Body of pancreas (tissue), 4 donors: Measurements from ENCODE around the gene ACTN4. TPM values are rescaled to one million over a fixed set of nuclear protein-coding genes. Genes with fewer than 3 reads are reported as not detected.
"Not testable (repeated sequence)": the region's sequence is repeated elsewhere in the genome, so short reads cannot be mapped to it uniquely, and the experiment has no call there.

ENCODE experiments used
- ATAC-seq: fragments of 150-250 bp; one replicate; pipeline ENCODE4 v1.9.1; 2016
- DNase-seq, 4 donors: peaks; one replicate each; pipeline ENCODE4 v3.0.0-alpha.2; 2019
- H3K27ac ChIP-seq, 4 donors: fragments of 200-600 bp; sonication (generic); 1 replicate in 3 of 4; 2 replicates in 1 of 4; pipeline versions ENCODE4 v1.5.1 to v1.6.1; 2016 to 2019; ENCODE audit warnings: mild to moderate bottlenecking in 1 of 4, mixed read lengths in 1 of 4, moderate library complexity in 1 of 4
- H3K27me3 ChIP-seq, 2 donors: fragments of 200-600 bp; sonication (generic); one replicate each; pipeline ENCODE4 v1.6.0; 2016; ENCODE audit warnings: mild to moderate bottlenecking in 1 of 2
- H3K36me3 ChIP-seq, 2 donors: fragments of 200-600 bp; sonication (generic); replicated peaks in 1 of 2; 2 replicates each; pipeline ENCODE4 v1.5.1; 2016; ENCODE audit warnings: low read depth in 2 of 2; ENCODE audit not compliant: insufficient read depth in 1 of 2
- H3K4me1 ChIP-seq: fragments of 200-600 bp; sonication (generic); one replicate; pipeline ENCODE4 v1.6.0; 2016
- H3K4me3 ChIP-seq, 2 donors: fragments of 200-600 bp; sonication (generic); 1 replicate in 1 of 2; 2 replicates in 1 of 2; pipeline ENCODE4 v1.5.1; 2016 to 2019
- H3K9me3 ChIP-seq, 3 donors: fragments of 200-600 bp; sonication (generic); 1 replicate in 2 of 3; 2 replicates in 1 of 3; pipeline ENCODE4 v1.5.1; 2016
- CTCF ChIP-seq, 7 experiments: fragments of 450-650 bp in 4 of 7; fragments of 200-600 bp in 3 of 7; sonication (generic) in 3 of 7; IDR thresholded peaks; one replicate each; pipeline ENCODE4 v1.5.1; 2016 to 2019; ENCODE audit warnings: antibody characterized with exemption in 7 of 7
- POLR2A ChIP-seq, 3 donors: fragments of 450-650 bp; IDR thresholded peaks; one replicate each; pipeline ENCODE4 v1.6.1; 2016; ENCODE audit warnings: antibody characterized with exemption in 3 of 3, mild to moderate bottlenecking in 2 of 3
- WGBS, 2 donors: methylation state at CpG; one replicate each; pipeline ENCODE4 v1.1.5; 2017; 5-methylcytosine and 5-hydroxymethylcytosine counted together
- intact Hi-C: fragments of 100-400 bp; cut with DNase I; formaldehyde crosslinking; loops from one replicate; pipeline ENCODE4 v1.15.1; 2023
- total RNA-seq, 2 donors: library from RNA; depleted of rRNA; stranded (reverse); fragments of >200 nt; gene quantifications; one replicate each; pipeline ENCODE4 v1.1.0, GENCODE V29; 2016

ACTN4 gene
- total RNA-seq, 2 donors from 2014 or later = 143 to 148 TPM

GRCh38 chr19:38629568-38629967 is 17.9 kb upstream of the ACTN4 start:
- H3K4me1 ChIP-seq = no peaks in the 10 kb centered on the region
- DNase-seq (no peak), ATAC-seq (no peak)
- H3K9me3 ChIP-seq = no peaks in the 10 kb centered on the region
- no peaks in the 10 kb centered on the region for H3K27me3 ChIP-seq
- intact Hi-C loops = no loop called here
- H3K4me3 ChIP-seq = no peak overlapping the region
- no peak overlapping the region for H3K27ac ChIP-seq
- WGBS, 2 donors = 93 to 100% methylated on average over 3 to 6 of the region's 6 CpGs
- peaks cover 9 to 26% of the 10 kb centered on the region in 2 donors for H3K36me3 ChIP-seq
- TF ChIP-seq POLR2A (IDR thresholded peaks at IDR 0.05) (no peak), CTCF (IDR thresholded peaks at IDR 0.05) (no peak)

GRCh38 chr19:38631301-38631700 is 16.1 kb upstream of the ACTN4 start:
- not testable (repeated sequence) for H3K4me1 ChIP-seq, H3K27me3 ChIP-seq, H3K9me3 ChIP-seq, H3K4me3 ChIP-seq, ATAC-seq, DNase-seq, H3K27ac ChIP-seq
- intact Hi-C loops = loop anchor here (10.0 kb wide), 1 partner anchor 116 kb away; no protein-coding TSS in a partner anchor
- WGBS, 2 donors = 80 to 83% methylated on average over 11 of the region's 11 CpGs
- peaks cover 0 to 15% of the 10 kb centered on the region in 2 donors for H3K36me3 ChIP-seq

GRCh38 chr19:38631811-38632475 is 15.5 kb upstream of the ACTN4 start:
- DNase-seq, H3K4me1 ChIP-seq, H3K27ac ChIP-seq, H3K4me3 ChIP-seq, H3K9me3 ChIP-seq, ATAC-seq, H3K27me3 ChIP-seq: not testable (repeated sequence)
- WGBS, 2 donors = 74 to 75% methylated on average over 7 of the region's 7 CpGs
- intact Hi-C loops = loop anchor here (10.0 kb wide), 1 partner anchor 117 kb away; no protein-coding TSS in a partner anchor
- peaks cover 0 to 13% of the 10 kb centered on the region in 2 donors for H3K36me3 ChIP-seq

GRCh38 chr19:38632476-38633213 is 14.8 kb upstream of the ACTN4 start:
- TF ChIP-seq CTCF (IDR thresholded peaks at IDR 0.05) (no peak), POLR2A (IDR thresholded peaks at IDR 0.05) (no peak)
- H3K9me3 ChIP-seq = no peaks in the 10 kb centered on the region
- no peaks in the 10 kb centered on the region for H3K4me1 ChIP-seq
- H3K27ac ChIP-seq = no peak overlapping the region
- DNase-seq (no peak), ATAC-seq (no peak)
- H3K27me3 ChIP-seq = no peaks in the 10 kb centered on the region
- 90 to 93% methylated on average over 11 to 15 of the region's 16 CpGs for WGBS, 2 donors
- intact Hi-C loops = loop anchor here (10.0 kb wide), 1 partner anchor 118 kb away; no protein-coding TSS in a partner anchor
- no peak overlapping the region for H3K4me3 ChIP-seq
- H3K36me3 ChIP-seq = peaks cover 0 to 13% of the 10 kb centered on the region in 2 donors

- ATAC-seq (peak; percentile 63), DNase-seq (peak; percentile 73 to 82 (median 77))
- 63 to 69% methylated on average over 13 to 17 of the region's 17 CpGs for WGBS, 2 donors
- Histone ChIP-seq H3K36me3 (peaks cover 0 to 11% of the 10 kb centered on the region in 2 donors), H3K4me1 (no peaks in the 10 kb centered on the region), H3K27me3 (no peaks in the 10 kb centered on the region), H3K27ac (peak overlapping the region in 1 of 4 donors; percentile 17), H3K9me3 (no peaks in the 10 kb centered on the region), H3K4me3 (no peak overlapping the region)
- TF ChIP-seq CTCF (IDR thresholded peaks at IDR 0.05) (peak; percentile 77 to 92 (median 87)), POLR2A (IDR thresholded peaks at IDR 0.05) (no peak)
- intact Hi-C loops = loop anchor here (10.0 kb wide), 1 partner anchor 120 kb away; no protein-coding TSS in a partner anchor
Observed at GRCh38 chr19:38634757-38635482, 12.5 kb upstream of the ACTN4 start.
